GM23338 (cell line): ENCODE results near the gene KCNMB3. TPM values are rescaled to one million over a fixed set of nuclear protein-coding genes. Genes with fewer than 3 reads are reported as not detected.
A peak's percentile ranks its signal among the peaks of the same experiment; 100 is the strongest.

Experiments used
- ATAC-seq: fragments of 200-7000 bp; cut with Tn5 transposase; 3 replicates; pipeline ENCODE4 v1.9.1; 2020
- DNase-seq: peaks from one replicate; pipeline ENCODE4 v3.0.0-alpha.2; 2015; ENCODE audit warnings: low spot score
- H2AFZ ChIP-seq: fragments of 200-600 bp; sonication (generic); 2 replicates; pipeline ENCODE4 v1.8.0; 2016; ENCODE audit warnings: antibody characterized with exemption, mild to moderate bottlenecking, moderate library complexity
- H3F3A ChIP-seq: fragments of 200-600 bp; sonication (generic); replicated peaks from 2 replicates; pipeline ENCODE4 v1.8.0; 2017; ENCODE audit warnings: antibody characterized with exemption, mixed run types, low read depth
- H3K27ac ChIP-seq: fragments of 200-600 bp; sonication (generic); 2 replicates; pipeline ENCODE4 v1.6.1; 2016; ENCODE audit warnings: low read depth
- H3K27me3 ChIP-seq: fragments of 200-600 bp; sonication (generic); 2 replicates; pipeline ENCODE4 v1.8.0; 2016; ENCODE audit warnings: mild to moderate bottlenecking, mixed run types, moderate library complexity; ENCODE audit not compliant: insufficient read depth
- H3K36me3 ChIP-seq: fragments of 200-600 bp; sonication (generic); 2 replicates; pipeline ENCODE4 v1.8.0; 2016; ENCODE audit warnings: mild to moderate bottlenecking; ENCODE audit not compliant: insufficient read depth
- H3K4me1 ChIP-seq: fragments of 200-600 bp; sonication (generic); 2 replicates; pipeline ENCODE4 v1.8.0; 2016; ENCODE audit warnings: mild to moderate bottlenecking, moderate library complexity; ENCODE audit not compliant: insufficient read depth
- H3K4me2 ChIP-seq: fragments of 200-600 bp; sonication (generic); 2 replicates; pipeline ENCODE4 v1.7.1; 2017; ENCODE audit warnings: mixed run types
- H3K4me3 ChIP-seq: fragments of 200-600 bp; sonication (generic); 2 replicates; pipeline ENCODE4 v1.6.1; 2016; ENCODE audit warnings: mixed run types
- H3K79me2 ChIP-seq: fragments of 200-600 bp; sonication (generic); replicated peaks from 2 replicates; pipeline ENCODE4 v1.8.0; 2017; ENCODE audit warnings: mild to moderate bottlenecking; ENCODE audit not compliant: insufficient read depth
- H3K9me2 ChIP-seq: fragments of 200-600 bp; sonication (generic); 2 replicates; pipeline ENCODE4 v1.8.0; 2017; ENCODE audit not compliant: insufficient read depth
- H4K20me1 ChIP-seq: fragments of 200-600 bp; sonication (generic); replicated peaks from 2 replicates; pipeline ENCODE4 v1.8.0; 2017; ENCODE audit warnings: mild to moderate bottlenecking; ENCODE audit not compliant: insufficient read depth
- H3K27ac Mint-ChIP-seq: 2 replicates; pipeline ENCODE4 v1.8.0; 2020; ENCODE audit warnings: inconsistent platforms, mild to moderate bottlenecking, moderate library complexity, mixed read lengths
- H3K27me3 Mint-ChIP-seq: 3 replicates; pipeline ENCODE4 v1.8.0; 2022; ENCODE audit warnings: low read depth, mild to moderate bottlenecking, moderate library complexity, mixed read lengths, inconsistent platforms; ENCODE audit not compliant: insufficient read depth, poor library complexity
- H3K36me3 Mint-ChIP-seq: 3 replicates; pipeline ENCODE4 v1.8.0; 2021; ENCODE audit warnings: low read depth, mild to moderate bottlenecking, inconsistent platforms, moderate library complexity, mixed read lengths
- H3K4me1 Mint-ChIP-seq: 3 replicates; pipeline ENCODE4 v1.8.0; 2020; ENCODE audit warnings: mild to moderate bottlenecking, inconsistent platforms, mixed read lengths
- H3K4me3 Mint-ChIP-seq: 3 replicates; pipeline ENCODE4 v1.8.0; 2021; ENCODE audit warnings: moderate library complexity, mild to moderate bottlenecking, inconsistent platforms, mixed read lengths
- H3K9me3 Mint-ChIP-seq: 3 replicates; pipeline ENCODE4 v1.8.0; 2020; ENCODE audit warnings: moderate library complexity, mild to moderate bottlenecking, inconsistent platforms, mixed read lengths
- CREB1 ChIP-seq: fragments of 250-450 bp; sonication (Bioruptor Pico); IDR thresholded peaks from 2 replicates; pipeline ENCODE4 v1.5.0; 2020; ENCODE audit warnings: low read depth, mild to moderate bottlenecking, moderate library complexity
- CTCF ChIP-seq, 2 experiments: fragments of 200-600 bp in 1 of 2; sonication (generic) in 1 of 2; conservative IDR thresholded peaks; 2 replicates each; pipeline versions ENCODE4 v1.5.1 to v1.6.1; 2016 to 2017; ENCODE audit warnings: antibody characterized with exemption in 2 of 2, low read depth in 2 of 2, mild to moderate bottlenecking in 2 of 2, moderate library complexity in 1 of 2
- JUNB ChIP-seq: IDR thresholded peaks from one replicate; pipeline ENCODE4 v1.6.1; 2016; ENCODE audit warnings: antibody characterized with exemption; ENCODE audit not compliant: unreplicated experiment
- ZNF462 ChIP-seq: fragments of 250-450 bp; sonication (Bioruptor Pico); IDR thresholded peaks from 2 replicates; pipeline ENCODE4 v1.5.0; 2020; ENCODE audit warnings: mild to moderate bottlenecking, moderate library complexity
- polyA plus RNA-seq: library from polyadenylated mRNA; unstranded; fragments of >200 nt; fragmentation: Nextera tagmentation; extraction: Ambion mirVana; gene quantifications from 2 replicates; pipeline ENCODE4 v1.2.1, GENCODE V29; 2016
- total RNA-seq: library from RNA; depleted of rRNA; stranded (reverse); fragments of >200 nt; shearing (Covaris generic); gene quantifications from 2 replicates; pipeline ENCODE4 v1.2.3, GENCODE V29; 2014

The KCNMB3 gene
- total and polyA plus RNA-seq, 2 experiments from 2014 or later: 1.3 to 3.8 TPM

GRCh38 chr3:179288845-179289244 is 37.9 kb upstream of the KCNMB3 start:
- H3K4me1 ChIP-seq: no peaks in the 10 kb centered on the region
- H4K20me1 ChIP-seq: no peaks in the 10 kb centered on the region
- H3K9me2 ChIP-seq: no peaks in the 10 kb centered on the region
- H3K4me3 ChIP-seq: no peak overlapping the region
- no peak overlapping the region for H3K27ac ChIP-seq
- no peaks in the 10 kb centered on the region for H3K27me3 ChIP-seq
- H3K36me3 ChIP-seq: no peaks in the 10 kb centered on the region
- TF ChIP-seq CREB1 (CRISPR knock-in tag): no peak
- DNase-seq (no peak), ATAC-seq (no peak)
- Mint-ChIP-seq H3K36me3 (peaks cover 5% of the 10 kb centered on the region; the same call in 1 of the 3 replicates), H3K27ac (no peak overlapping the region), H3K27me3 (peaks cover 2% of the 10 kb centered on the region), H3K4me3 (no peak overlapping the region), H3K9me3 (peaks cover 7% of the 10 kb centered on the region; the same call in 2 of the 3 replicates), H3K4me1 (peaks cover 5% of the 10 kb centered on the region; the same call in 2 of the 3 replicates)
- H3K4me2 ChIP-seq: no peak overlapping the region
- H3F3A ChIP-seq: no peaks in the 10 kb centered on the region
- H2AFZ ChIP-seq: peak overlapping the region; percentile 53
- no peaks in the 10 kb centered on the region for H3K79me2 ChIP-seq

GRCh38 chr3:179286331-179286730 is 35.4 kb upstream of the KCNMB3 start:
- Histone ChIP-seq H3K4me2 (no peak overlapping the region), H3K27me3 (no peaks in the 10 kb centered on the region), H3K9me2 (no peaks in the 10 kb centered on the region), H3K27ac (no peak overlapping the region), H2AFZ (no peak overlapping the region), H3K36me3 (no peaks in the 10 kb centered on the region), H4K20me1 (no peaks in the 10 kb centered on the region), H3K79me2 (no peaks in the 10 kb centered on the region), H3F3A (no peaks in the 10 kb centered on the region), H3K4me3 (no peak overlapping the region), H3K4me1 (no peaks in the 10 kb centered on the region)
- no peak for ATAC-seq
- Mint-ChIP-seq H3K27me3 (no peaks in the 10 kb centered on the region), H3K4me1 (peaks cover 5% of the 10 kb centered on the region; the same call in 2 of the 3 replicates), H3K4me3 (no peak overlapping the region), H3K36me3 (no peaks in the 10 kb centered on the region), H3K9me3 (no peaks in the 10 kb centered on the region), H3K27ac (no peak overlapping the region)
- TF ChIP-seq ZNF462 (CRISPR knock-in tag) (no peak), CTCF (conservative IDR thresholded peaks at IDR 0.05; ENCODE audit: low read depth in 2 of 2) (no peak), JUNB (no peak), CREB1 (CRISPR knock-in tag) (no peak)
- DNase-seq: no peak
